ENCODE data around the gene NUF2. TPM values are rescaled to one million over a fixed set of nuclear protein-coding genes. Genes with fewer than 3 reads are reported as not detected.

The NUF2 gene
- total RNA-seq, 1 donor from 2014 or later: 134 TPM

GRCh38 chr1:163378554-163378953, 56.8 kb downstream of the NUF2 start:
- Mint-ChIP-seq H3K36me3 (no peaks in the 10 kb centered on the region), H3K27me3 (ENCODE audit: insufficient read depth, low read depth) (peaks cover 3% of the 10 kb centered on the region), H3K4me1 (no peaks in the 10 kb centered on the region), H3K4me3 (no peak overlapping the region), H3K9me3 (no peaks in the 10 kb centered on the region), H3K27ac (no peak overlapping the region)
- no peaks in the 10 kb centered on the region for H3K79me2 ChIP-seq (ENCODE audit: low read depth)
- H4K20me1 ChIP-seq (ENCODE audit: low read depth): no peaks in the 10 kb centered on the region
- H3K4me2 ChIP-seq: no peak overlapping the region
- H2AFZ ChIP-seq (replicated peaks): no peak overlapping the region
- no peaks in the 10 kb centered on the region for H3K4me1 ChIP-seq
- H3K27ac ChIP-seq: no peak overlapping the region
- H3K36me3 ChIP-seq: no peaks in the 10 kb centered on the region
- no peak overlapping the region for H3K9ac ChIP-seq
- H3K27me3 ChIP-seq: no peaks in the 10 kb centered on the region
- H3F3A ChIP-seq (ENCODE audit: low read depth): no peaks in the 10 kb centered on the region
- no peak for DNase-seq (ENCODE audit: low spot score)
- no peaks in the 10 kb centered on the region for H3K9me3 ChIP-seq (ENCODE audit: low read depth)
- TF ChIP-seq CTCF (IDR thresholded peaks at IDR 0.05) (no peak), EZH2phosphoT487 (IDR thresholded peaks at IDR 0.05) (no peak), EZH2 (IDR thresholded peaks at IDR 0.05) (no peak)
- no peak overlapping the region for H3K4me3 ChIP-seq

GRCh38 chr1:163379801-163380200, 58.0 kb downstream of the NUF2 start:
- Mint-ChIP-seq H3K4me3 (no peak overlapping the region), H3K36me3 (no peaks in the 10 kb centered on the region), H3K4me1 (no peaks in the 10 kb centered on the region), H3K9me3 (no peaks in the 10 kb centered on the region), H3K27ac (no peak overlapping the region), H3K27me3 (ENCODE audit: insufficient read depth, low read depth) (peaks cover 3% of the 10 kb centered on the region)
- Histone ChIP-seq H3K9me3 (ENCODE audit: low read depth) (no peaks in the 10 kb centered on the region), H2AFZ (replicated peaks) (no peak overlapping the region), H3K4me3 (no peak overlapping the region), H3K79me2 (ENCODE audit: low read depth) (no peaks in the 10 kb centered on the region), H3K27ac (no peak overlapping the region), H3K9ac (no peak overlapping the region), H4K20me1 (ENCODE audit: low read depth) (no peaks in the 10 kb centered on the region), H3F3A (ENCODE audit: low read depth) (no peaks in the 10 kb centered on the region), H3K4me2 (no peak overlapping the region), H3K27me3 (no peaks in the 10 kb centered on the region), H3K36me3 (no peaks in the 10 kb centered on the region), H3K4me1 (no peaks in the 10 kb centered on the region)
- no peak for TF ChIP-seq EZH2phosphoT487 (IDR thresholded peaks at IDR 0.05)
- TF ChIP-seq EZH2 (IDR thresholded peaks at IDR 0.05): no peak
- TF ChIP-seq CTCF (IDR thresholded peaks at IDR 0.05): no peak
- DNase-seq (ENCODE audit: low spot score): no peak

- Histone ChIP-seq H3K27me3 (no peaks in the 10 kb centered on the region), H3K4me1 (no peaks in the 10 kb centered on the region), H3K4me2 (no peak overlapping the region), H3K79me2 (ENCODE audit: low read depth) (no peaks in the 10 kb centered on the region), H3F3A (ENCODE audit: low read depth) (no peaks in the 10 kb centered on the region), H3K9me3 (ENCODE audit: low read depth) (no peaks in the 10 kb centered on the region), H3K36me3 (no peaks in the 10 kb centered on the region), H2AFZ (replicated peaks) (no peak overlapping the region), H4K20me1 (ENCODE audit: low read depth) (no peaks in the 10 kb centered on the region), H3K9ac (no peak overlapping the region), H3K27ac (no peak overlapping the region), H3K4me3 (no peak overlapping the region)
- H3K9me3 Mint-ChIP-seq: no peaks in the 10 kb centered on the region
- no peaks in the 10 kb centered on the region for H3K36me3 Mint-ChIP-seq
- no peaks in the 10 kb centered on the region for H3K4me1 Mint-ChIP-seq
- no peak overlapping the region for H3K4me3 Mint-ChIP-seq
- no peak for DNase-seq (ENCODE audit: low spot score)
- H3K27me3 Mint-ChIP-seq (ENCODE audit: insufficient read depth, low read depth): peaks cover 3% of the 10 kb centered on the region
- TF ChIP-seq EZH2 (IDR thresholded peaks at IDR 0.05) (no peak), CTCF (IDR thresholded peaks at IDR 0.05) (no peak), EZH2phosphoT487 (IDR thresholded peaks at IDR 0.05) (no peak)
- no peak overlapping the region for H3K27ac Mint-ChIP-seq
Measured at GRCh38 chr1:163381487-163382184, 59.9 kb downstream of the NUF2 start.

Measured in neural progenitor cell (in vitro differentiated cells).